HG03039 (cell line): ENCODE measurements around the gene ZNF462.
A peak's percentile ranks its signal among the peaks of the same experiment; 100 is the strongest.

Experiments used
- ATAC-seq: cut with Tn5 transposase; IDR thresholded peaks from one replicate; pipeline ENCODE4 v1.9.1; 2021; ENCODE audit warnings: mild to moderate bottlenecking, moderate library complexity; ENCODE audit not compliant: unreplicated experiment

Gene ZNF462

DNA sequence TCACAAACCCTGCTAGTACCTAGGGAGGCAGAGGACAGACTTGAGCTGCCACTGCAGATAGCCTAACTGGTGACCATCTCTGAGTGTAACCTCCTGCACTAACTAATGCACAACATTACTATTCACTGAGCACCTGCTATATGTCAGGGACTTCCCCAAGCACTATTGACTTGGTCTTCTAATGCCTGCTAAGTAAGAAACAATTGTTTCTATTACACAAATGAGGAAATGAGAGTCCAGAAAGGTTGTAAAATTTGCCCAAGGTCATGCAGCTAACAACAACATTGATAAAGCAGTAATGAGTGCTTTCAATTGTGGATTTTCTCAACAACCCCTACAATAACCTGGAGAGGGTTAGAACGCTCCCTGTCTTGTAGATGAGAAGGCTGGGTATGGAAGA lies 183.7 kb downstream of the ZNF462 start:
- ATAC-seq: peak; percentile 78

DNA sequence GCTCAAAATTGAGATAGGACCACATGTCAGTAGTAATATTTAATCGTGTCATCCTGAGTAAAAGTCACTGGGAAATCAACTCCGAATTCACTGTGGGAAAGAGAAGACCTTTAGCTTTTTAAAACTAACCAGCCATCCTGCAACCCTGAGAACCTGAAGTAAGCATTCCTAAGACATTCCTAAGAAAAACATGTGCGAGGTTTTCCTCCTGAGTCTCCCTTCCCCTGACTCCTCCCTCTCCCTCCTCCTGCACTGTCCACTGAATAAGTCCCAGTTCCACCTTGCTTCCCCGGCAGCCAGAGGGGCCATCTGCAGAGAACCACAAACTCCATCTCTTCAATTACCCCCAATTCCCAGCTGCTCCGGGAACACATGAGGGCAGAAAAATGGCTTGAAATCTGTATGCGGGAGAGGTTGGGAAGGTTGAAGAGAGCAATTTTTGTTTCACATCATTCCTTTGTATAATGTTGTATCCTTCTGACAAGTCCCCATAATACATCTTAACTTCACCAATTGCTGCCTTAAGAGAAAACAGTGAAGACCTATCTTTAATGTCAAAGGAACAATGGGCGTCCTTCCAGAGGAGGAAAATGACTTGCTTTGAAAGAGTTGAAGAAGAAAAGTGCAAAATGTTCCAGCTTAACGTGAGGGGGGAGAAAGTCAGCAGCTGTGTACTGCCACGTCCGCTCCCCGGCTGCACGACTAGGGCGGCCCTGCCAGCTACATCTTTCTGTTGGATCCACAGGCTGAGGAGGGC lies 186.3 kb downstream of the ZNF462 start:
- no peak for ATAC-seq

DNA sequence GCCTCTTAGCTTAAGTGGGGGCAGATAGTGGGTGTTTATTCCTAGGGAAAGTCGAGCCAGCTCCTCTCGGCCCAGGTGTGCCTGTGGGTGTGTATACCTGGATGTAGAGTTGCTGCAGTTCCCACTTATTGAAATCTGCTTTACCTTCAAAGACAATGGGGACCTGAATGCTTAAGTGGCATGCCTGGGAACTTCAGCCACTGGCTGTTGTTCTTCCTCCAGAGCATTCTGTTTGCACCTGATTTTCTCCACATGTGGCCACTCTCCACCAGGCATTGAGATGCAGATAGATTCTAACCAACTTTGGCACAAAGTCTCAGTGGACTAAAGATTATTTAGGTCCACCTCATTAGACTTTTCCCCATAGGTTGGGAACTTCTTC lies 186.8 kb downstream of the ZNF462 start:
- no peak for ATAC-seq

DNA sequence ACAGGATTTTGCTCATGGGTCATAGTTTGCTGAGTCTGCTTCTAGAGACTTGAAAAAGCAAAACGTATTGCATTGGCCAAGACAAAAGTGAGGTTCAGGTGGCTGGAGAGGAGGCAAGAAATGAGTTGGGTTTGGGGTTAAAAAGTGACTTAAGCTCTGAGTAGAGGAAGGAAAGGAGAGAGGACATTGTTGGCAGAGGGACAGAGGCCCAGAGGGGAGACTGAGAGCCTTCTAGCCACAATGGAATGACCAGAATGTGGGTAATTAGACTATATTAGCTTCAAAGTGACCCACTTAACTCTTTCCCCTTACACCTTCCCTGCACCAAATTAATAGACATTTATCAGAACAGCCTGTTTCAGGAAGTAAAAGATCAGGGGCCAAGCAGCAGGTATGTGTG lies 188.4 kb downstream of the ZNF462 start:
- ATAC-seq: no peak

DNA sequence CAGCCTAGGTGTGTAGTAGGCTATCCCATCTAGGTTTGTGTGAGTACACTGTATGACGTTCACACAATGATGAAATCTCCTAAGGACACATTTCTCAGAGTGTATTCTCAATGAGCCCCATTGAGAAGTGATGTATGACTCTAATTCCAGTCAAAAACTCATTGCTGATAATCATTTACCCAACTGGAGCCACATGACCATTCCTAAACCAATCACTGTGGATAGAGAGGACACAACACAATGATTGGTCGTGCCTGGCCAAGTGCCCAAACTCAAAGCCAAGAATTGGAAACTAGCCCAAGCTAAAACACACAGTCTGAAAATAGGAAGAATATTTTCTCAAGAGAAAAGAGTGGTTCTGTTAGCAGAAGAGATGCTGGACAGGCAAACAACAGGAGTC lies 191.2 kb downstream of the ZNF462 start:
- ATAC-seq: no peak

DNA sequence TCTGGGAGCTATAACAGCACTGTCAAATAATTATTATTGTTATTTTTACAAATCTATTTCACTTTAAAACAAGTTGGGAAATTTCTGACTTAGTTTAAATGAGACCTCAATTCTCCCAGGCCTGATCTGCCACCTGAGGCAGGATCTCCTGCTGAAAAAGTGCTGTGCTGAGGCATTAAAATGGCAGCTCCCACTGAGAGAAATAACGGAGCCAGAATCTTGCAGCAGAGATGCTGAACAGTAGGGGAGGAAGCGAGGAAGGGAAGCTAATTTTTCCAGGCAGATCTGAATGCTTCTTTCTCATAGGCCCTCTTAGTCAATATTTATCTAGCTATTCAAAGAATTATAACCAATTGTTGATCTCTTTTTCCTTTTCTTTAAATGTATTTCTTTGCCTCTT lies 196.3 kb downstream of the ZNF462 start:
- no peak for ATAC-seq

DNA sequence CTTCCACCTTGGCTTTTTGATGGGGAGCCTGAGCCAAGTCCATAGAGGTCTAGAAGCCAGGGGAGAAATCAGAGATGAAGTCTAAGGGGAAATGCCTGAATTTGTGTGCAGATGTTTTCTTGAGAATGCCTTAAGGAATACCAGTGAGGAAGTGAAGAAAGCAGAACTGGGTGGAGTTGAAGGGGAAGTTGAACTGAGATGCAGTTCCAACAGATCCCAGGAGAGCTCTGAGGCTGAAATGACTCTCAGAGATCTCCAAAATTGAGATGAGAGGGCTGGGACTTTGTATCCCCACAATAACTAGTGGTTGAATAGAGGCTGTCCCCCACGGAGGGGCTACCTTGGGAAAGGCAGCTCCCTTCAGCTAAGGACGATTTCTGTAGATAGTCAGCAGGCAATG lies 197.1 kb downstream of the ZNF462 start:
- no peak for ATAC-seq
